Inferior parietal cortex (tissue), 1 donor: Measurements from ENCODE around the gene CCBE1.
"Not testable (repeated sequence)": the region's sequence is repeated elsewhere in the genome, so short reads cannot be mapped to it uniquely, and the experiment has no call there.

Experiments
- DNase-seq: peaks from one replicate; pipeline ENCODE4 v3.0.0-alpha.2; 2016; ENCODE audit errors: extremely low spot score

The CCBE1 gene

DNA sequence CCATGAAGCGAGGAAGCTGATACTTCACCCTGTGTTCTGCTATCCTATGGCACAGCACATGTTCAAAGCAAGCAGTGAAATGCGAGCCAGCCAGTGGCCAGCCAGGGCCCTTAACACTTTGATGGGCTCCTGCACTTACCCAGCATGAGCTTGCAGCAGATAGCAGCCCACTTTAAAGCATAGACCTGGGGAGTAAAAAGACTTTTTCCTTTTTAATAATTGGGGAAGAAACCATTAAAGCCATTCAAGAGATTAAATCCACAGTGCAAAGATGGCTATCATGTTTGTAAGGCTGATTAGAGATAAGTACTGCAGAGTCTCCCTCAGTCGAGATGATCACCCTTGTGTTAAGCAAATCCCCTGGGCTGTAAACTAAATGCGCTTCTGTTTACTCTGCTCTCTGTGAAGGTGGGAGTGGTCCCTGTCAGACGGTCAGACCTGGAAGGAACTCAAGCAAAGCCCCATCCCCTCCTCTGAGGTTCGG, 15.7 kb downstream of the CCBE1 start:
- no peak for DNase-seq

DNA sequence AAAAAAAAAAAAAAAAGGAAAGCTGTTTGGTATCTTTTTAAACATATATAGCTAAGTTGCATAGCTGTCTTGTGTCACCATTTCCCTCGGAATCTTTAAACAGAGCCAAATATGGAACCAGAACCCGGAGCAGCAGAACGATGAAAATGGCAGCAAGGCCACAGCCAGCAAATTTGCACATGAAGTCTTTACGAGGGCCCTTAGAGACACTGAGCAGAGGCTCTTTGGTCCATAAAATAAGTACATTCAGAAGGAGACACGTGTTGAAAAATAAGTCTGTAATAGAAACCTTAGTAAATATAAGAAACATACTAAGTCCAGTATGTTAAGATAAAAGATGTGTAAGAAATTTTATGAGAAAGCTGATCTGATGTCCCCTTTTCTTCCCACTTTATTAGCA, 16.2 kb downstream of the CCBE1 start:
- DNase-seq = no peak

DNA sequence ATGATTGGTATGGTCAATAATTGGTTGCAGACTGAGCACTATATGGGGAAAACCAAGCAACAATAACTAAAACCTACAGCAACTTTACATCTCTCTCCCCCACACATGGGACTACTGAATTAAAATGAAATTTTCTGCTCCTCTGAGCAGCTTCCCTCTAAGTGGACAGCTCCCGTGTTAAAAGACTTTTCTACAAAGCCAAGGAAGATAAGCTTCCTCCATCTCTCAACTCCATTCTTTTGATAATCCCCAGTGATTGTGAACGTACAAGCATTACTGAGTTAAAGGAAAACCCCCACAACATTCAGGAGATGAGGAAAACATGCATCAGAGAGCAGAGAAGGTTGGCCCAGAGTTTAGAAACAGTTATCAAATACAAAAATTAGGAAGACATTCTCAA, 21.9 kb downstream of the CCBE1 start:
- DNase-seq = no peak

DNA sequence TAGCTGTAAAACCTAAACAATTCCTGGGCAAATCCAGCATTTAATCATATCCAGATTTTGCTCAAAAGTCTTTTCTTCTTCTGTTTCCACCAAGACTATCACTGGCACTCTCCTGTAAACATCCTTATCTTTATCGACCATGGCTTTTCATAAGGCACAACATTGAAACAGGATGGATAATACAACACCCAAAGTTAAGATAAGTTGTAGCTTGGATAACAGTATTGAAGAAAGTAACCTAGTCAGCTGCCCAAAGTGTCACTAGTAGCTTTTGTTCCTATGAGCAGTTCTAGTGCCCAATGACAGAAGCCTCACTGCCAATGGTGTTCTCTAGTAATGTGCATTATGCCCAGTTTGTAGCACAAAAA, 22.3 kb downstream of the CCBE1 start:
- no peak for DNase-seq

DNA sequence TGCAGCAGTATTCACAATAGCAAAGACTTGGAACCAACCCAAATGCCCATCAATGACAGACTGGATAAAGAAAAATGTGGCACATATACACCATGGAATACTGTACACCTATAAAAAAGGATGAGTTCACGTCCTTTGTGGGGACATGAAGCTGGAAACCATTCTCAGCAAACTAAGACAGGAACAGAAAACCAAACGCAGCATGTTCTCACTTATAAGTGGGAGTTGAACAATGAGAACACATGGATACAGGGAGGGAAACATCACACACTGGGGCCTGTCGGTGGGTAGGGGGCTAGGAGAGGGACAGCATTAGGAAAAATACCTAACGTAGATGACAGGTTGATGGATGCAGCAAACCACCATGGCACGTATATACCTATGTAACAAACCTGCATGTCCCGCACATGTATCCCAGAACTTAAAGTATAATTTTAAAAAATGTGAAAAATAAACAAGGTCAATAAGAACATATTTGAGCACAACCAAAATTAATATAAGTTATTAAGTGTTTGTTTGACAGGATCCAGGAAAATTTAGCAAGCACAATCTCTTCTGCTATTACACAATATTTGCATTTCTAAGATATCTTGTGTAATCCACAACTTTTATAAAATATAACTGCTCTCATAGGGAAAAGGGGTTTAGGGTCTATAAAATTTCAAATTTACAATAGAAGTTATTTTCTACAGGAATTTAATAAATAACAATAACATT, 22.9 kb downstream of the CCBE1 start:
- no peak for DNase-seq

DNA sequence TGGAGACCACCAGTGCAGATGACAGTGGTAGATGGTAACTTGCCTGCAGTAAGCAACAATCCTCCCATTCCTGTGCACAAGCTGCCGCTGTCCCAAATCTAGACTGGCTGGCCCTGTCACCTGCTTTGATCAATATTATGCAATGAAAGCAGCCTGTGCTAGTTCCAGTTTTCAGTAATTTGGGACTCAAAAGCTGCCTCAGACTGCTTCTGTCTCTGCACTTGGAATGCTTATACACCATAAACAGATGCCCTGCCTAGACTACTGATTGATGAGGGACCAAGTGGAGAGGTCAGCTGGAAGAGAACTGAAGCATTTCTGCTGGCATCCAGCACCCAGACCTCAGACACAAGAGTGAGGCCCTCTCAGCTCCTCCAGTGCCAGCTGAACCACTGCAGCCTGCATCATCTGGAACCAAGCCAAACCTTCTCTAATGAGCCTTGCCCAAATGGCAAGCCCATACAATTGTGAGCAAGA, 24.9 kb downstream of the CCBE1 start:
- no peak for DNase-seq

DNA sequence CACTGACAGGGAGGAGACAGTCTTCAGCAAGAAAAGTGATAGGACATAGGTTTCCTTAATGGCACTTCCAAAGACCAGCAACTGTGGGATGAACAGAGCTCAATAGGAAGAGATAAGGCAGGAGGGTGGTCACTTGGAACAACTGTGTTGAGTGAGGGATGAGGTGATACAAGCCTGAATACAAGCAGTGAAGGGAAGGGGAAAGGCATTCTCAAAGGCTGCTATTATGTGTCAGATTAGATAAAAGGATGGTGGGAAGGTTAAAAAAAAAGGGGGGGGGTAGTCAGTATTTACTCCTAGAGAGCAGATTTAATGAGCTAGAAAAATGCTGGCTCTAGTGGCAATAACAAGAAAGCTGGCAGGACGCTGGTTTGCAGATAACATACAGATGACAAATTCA, 25.7 kb downstream of the CCBE1 start:
- DNase-seq = no peak

DNA sequence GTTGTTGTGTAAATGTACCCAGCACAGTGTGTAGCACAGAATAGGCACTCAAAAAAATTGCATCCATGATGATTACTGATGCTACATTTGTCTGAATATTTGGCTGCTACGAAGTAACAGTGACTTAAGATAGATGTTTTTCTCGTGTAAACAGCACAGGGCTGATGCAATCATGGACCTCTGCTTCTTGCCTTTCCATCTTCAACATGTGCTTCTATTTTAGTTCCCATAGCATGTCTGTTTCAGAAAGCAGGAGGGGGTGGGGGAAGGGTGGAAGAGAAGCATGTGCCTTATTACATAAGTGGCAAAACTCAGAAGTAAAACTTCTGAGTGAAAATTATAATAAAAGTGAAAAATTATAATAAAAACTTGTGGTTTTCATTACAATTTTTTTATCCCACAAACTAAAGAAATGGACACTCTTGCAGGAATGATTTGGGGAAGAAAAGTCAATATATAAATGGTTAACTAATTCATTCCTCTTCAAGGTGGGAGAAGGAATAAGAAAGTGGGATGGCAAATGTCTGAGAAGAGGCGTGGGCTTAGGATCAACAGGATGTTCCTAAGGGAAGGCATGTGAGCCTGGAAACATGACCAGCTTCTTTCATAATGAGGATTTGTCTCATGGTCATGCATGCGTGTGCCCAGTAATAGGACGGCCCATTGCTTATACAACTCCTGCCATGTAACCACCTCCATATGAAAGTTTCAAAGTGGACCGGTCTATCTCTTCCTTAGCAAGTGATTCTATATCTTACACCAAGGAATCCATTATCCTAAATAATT, 27.2 kb downstream of the CCBE1 start:
- DNase-seq = no peak

DNA sequence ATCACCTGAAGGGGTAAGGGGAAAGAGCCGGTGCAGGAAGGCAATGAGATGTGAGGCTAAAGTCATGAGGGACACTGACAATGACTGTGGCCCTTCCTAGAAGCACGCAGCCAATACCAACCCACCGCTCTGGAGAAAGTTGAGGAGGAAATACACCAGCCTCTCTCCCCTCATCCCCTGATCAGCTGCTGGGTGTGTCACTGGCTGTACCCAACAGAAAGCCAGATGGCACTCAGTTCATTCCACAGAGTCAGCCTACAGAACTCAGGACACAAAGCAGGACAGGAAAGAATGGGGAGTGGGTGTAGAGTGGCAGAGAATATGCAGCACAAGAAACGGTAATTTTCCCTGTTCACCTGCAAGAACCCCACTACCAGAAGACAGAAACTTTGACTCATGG, 29.7 kb downstream of the CCBE1 start:
- no peak for DNase-seq

DNA sequence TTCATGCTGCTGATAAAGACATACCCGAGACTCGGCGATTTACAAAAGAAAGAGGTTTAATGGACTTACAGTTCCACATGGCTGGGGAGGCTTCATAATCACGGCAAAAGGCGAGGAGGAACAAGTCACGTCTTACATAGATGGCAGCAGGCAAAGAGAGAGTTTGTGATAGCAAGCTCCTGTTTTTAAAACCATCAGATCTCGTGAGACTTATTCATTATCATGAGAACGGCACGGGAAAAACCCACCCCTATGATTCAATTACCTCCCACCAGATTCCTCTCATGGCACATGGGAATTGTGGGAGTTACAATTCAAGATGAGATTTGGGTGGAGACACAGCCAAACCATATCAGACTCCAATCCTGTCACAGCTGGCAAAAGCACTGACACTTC, 31.2 kb downstream of the CCBE1 start:
- DNase-seq = not testable (repeated sequence)

DNA sequence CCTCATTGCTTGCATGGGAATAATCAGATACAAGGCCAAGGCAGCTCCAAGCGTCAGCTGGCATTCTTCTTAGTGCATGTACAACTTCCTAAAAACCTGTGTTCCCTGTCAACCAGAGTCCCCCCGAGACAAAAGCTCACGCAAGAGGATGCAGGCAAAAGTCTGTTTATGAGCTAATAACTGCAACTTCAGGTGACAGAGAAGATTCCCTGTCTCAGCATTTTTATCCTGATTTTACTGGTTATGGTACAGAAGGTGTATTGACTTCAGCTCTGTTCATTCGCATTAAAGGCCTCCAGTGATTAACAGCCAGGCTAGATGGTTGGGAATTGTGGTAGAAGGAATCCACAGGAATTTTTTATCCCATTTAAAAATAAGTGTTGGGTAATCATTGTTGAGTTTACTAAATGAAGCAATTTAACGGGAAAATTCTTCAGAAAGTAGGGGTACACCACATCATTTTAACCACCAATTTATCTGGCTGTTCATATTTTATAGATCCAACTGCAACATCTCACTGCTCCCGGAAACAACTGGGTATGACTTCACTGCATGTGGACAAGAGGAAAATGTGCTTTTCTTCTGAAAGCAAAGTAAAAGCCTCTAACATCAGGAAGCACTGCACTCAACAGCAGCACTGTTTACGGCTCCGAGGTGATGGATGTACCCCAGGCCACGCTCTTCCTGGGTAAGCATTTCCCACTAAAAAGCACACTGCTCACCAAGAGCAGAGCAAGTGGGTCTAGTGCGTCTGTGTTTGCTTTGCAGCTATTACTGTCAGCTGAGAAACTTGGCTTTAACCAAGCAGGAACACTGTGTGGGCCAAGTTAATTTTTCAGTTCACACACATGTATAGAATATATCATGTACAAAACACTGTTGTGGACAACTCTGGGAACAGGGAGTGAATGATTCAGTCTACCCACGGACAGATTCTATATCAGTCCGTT, 31.9 kb downstream of the CCBE1 start:
- no peak for DNase-seq

DNA sequence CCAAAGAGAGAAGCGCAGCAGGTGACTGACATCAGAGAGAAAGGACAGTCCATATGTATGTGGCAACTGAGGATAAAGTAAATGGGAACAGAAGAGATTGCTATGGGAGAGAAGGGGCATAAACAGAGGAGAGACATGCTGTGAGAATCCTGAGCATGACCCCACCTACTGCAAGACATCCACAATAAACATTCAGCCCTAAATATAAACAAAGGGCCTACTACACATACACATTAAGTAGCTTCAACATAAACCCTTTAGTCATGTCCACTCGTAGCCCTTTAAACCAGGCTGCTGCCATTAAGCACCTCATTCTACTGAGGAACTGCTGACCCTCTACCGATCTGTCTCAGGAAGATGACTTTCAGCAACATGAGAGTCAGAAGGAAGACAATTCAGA, 32.9 kb downstream of the CCBE1 start:
- no peak for DNase-seq

DNA sequence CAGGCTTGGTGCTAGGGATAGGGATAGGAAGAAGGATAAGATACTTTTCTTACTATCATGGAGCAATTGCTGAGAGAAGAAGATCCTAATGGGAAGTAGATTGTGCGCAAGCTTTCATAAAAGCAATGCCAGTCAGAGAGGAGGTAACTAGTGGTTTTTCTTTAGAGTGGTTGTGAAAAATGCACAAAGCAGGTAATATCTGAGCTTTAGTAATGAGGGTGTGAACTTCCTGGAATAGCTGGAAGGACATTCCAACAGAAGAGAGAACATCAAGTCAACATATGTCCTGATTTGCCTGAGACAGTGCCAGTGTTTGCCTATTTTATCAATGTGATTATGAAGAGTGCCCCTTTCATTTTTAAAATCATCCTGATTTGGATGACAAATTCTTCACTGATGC, 34.1 kb downstream of the CCBE1 start:
- no peak for DNase-seq

DNA sequence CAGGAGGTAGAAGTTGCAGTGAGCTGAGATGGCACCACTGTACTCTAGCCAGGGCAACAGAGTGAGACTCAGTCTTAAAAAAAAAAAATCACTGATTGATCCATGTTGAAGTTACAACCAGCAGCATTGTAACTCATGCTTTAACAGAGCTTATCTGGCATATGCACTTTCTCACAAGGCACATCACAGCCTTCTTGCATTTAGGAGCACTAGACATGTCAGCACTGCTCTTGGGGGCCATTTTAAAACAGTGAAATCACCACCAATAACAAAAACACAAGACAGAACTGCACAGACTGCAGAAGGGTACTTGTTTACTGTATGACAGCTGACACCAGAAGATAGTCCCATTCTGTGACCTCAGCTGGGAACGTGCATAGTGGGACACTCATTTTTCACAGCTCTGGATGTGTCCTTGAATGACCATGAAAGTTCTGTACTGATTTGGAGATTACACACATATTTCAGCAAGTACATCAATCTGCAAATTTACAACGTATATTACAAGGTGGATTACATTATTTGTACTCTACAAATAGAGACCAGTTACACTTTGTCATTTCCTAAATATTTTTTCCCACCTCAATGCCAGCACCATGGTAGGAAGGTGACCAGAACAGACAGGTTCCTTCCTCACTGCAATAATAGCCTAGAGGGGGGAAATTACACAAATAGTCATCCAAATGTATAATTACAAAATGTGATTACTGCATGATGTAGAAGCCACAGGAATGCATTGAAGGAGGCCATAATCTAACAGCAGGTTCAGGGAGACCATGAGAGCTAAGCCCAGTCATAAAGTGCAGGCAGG, 35.1 kb downstream of the CCBE1 start:
- no peak for DNase-seq

DNA sequence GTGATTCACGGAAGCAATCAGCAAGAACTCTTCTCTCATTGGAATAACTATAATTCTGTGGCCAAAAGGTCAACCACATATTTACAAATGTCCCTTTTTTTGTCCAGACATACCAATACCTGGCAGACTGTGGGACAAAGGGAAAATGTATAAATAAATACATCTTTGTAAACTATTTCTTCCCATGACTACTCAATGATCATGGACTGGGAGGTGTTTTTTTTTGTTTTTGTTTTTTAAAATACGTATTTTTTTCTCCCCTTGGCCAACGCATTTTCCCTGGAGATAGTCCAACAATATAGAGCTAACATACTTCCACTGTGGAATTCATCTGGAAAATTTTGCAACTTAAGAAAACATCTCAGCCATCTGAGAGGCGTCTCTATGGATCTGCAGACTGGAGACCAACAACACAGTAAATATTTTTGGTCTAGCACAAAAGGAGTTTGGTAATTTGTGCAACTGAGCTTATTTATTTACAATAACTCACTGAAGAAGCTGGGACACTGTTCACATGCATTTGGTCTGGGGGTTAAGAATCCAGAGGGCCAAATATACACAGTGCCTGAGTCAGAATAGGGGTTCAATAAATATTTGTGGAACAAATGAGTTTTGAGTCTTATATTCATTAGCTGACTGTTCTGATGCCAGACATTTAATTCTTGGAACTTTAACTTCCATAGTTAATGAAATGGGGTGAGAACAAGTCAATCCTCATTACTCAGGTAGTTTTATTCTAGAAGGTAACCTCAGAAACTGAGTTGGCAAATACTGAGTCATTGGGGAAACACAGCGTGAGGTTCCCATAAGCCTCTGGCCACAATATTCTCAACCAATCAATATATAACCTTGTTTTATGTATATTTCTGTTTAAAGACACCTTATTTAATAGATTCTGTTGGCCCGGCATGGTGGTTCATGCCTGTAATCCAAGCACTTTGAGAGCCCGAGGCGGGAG, 36.2 kb downstream of the CCBE1 start:
- DNase-seq = no peak

DNA sequence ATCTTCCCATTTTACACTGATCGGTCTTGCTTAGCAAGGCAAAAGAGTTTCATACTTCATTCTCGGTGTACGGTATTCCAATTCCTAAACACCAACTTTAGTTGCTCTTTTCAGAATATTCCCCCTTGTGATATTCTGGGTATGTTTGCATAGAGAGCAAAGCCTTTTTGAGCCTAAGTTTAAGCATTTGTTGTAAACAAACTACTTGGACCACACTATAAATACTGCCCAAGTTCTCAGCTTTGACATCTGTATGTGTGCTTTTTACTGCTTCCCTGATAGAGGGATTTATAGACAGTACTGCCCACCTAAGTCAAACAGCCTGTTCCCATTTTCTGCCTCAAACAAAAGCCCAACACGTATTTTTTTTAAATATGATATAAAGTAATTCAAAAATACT, 36.9 kb downstream of the CCBE1 start:
- no peak for DNase-seq

DNA sequence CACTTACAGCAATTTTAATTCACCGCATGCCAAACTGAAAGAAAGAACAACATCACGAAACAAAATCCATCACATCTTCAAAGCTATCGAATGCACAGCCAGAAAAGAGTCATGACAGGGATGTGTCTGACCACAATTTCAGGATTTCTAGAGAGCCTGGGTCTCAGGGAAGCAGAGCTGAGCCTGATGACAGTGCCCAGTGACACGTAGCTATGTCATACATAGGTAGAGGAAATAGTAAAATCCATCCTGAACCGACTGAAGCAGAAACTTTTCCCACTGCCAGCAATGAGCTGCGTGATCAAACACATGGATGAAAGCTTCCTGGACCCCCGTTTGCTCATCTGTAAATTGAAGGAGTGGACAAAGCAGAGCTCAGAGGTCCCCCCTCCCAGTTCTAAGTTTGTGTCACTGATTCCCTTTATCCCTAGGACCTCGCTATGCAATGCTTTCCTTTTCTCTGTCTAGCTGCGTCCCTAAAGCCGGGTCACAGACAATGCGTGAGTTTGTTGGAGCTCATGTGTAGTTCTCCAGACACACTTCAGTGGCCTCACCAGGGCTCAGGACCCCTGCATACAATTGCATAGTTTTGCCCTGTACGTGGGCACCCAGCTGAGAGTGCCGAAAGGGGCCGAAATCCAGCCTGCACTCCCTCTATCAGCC, 37.6 kb downstream of the CCBE1 start:
- no peak for DNase-seq

DNA sequence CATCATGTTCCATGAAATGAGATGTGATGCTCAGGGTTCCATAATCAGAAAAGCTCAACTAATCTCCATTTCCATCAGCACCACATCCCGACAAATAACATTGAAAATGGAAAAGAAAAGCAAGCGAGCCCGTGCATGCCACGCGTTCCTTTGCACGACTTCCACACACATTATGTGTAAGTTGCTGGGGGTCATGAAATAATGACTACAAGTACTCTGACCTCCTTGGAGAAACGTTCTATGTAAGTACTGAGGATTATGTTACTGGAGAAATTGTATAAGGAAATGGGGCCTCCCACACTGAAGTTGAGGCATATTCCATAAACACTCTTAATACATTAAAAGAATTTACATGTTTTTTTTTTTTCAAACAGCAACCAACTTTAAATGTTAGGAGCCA, 38.3 kb downstream of the CCBE1 start:
- no peak for DNase-seq

DNA sequence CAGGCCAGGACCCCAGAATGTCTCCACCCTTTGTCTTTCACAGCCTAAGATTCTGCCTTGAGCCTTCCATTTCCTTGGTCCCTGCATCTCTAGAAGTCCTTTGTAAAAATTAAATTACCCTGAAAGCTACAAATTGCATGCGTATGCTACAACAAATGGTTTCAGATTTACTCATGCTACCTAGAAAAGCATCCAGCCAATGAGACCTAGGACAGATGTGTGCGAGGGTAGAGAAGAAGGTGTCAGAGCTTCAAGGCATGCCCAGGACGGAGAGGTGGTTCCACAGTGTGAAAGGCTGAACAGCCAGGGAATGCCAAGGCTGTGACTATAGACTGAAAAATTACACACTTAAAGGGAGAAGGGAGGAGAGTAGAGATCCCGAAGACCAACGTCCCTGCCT, 40.2 kb downstream of the CCBE1 start:
- DNase-seq = no peak
